Endothelial cell of umbilical vein (primary cell): ENCODE data around the gene DENND2C. TPM values are rescaled to one million over a fixed set of nuclear protein-coding genes. Genes with fewer than 3 reads are reported as not detected.

Experiments
- BruUV-seq: library from RNA; stranded (reverse); fragments of 400-500 nt; replicated peaks from 2 replicates; lab custom pipeline; 2021; lab: Mats Ljungman, UMichigan
- CTCF ChIA-PET: fragments of 300-600, 350-600 bp; sonication (Branson Sonifier 250); formaldehyde crosslinking; loops from one replicate; lab custom pipeline; 2021; ENCODE audit warnings: antibody characterized with exemption, inconsistent platforms; lab: Charles Lee
- POLR2A ChIA-PET: fragments of 300-600, 350-600 bp; sonication (Branson Sonifier 250); formaldehyde crosslinking; loops from one replicate; lab custom pipeline; 2021; ENCODE audit warnings: antibody characterized with exemption, inconsistent platforms; lab: Charles Lee
- DNase-seq: peaks from one replicate; pipeline ENCODE4 v3.0.0-alpha.2; 2011; ENCODE audit warnings: low read depth, low spot score
- FAIRE-seq: peaks from 2 replicates; lab custom pipeline; 2011; peaks lifted over from hg19 to GRCh38; lab: Jason Lieb, UNC
- H2AFZ ChIP-seq: 2 replicates; pipeline ENCODE4 v1.6.0; 2012; ENCODE audit warnings: low read depth, low read length, control low read depth, inconsistent platforms
- H3K27ac ChIP-seq: 2 replicates; pipeline ENCODE4 v1.5.1; 2011; ENCODE audit warnings: low read depth, mild to moderate bottlenecking, control low read depth, low read length, moderate library complexity; ENCODE audit not compliant: insufficient read depth
- H3K27me3 ChIP-seq, 2 experiments: 2 replicates each; pipeline versions ENCODE4 v1.6.0 to v1.6.1; 2011; ENCODE audit warnings: low read length in 2 of 2, mixed read lengths in 1 of 2; ENCODE audit not compliant: control insufficient read depth in 2 of 2, insufficient read depth in 2 of 2
- H3K36me3 ChIP-seq, 2 experiments: 2 replicates in 1 of 2; 3 replicates in 1 of 2; pipeline ENCODE4 v1.5.1; 2011; ENCODE audit warnings: low read length in 2 of 2, mild to moderate bottlenecking in 1 of 2, moderate library complexity in 1 of 2; ENCODE audit not compliant: control insufficient read depth in 2 of 2, insufficient read depth in 2 of 2; ENCODE audit errors: extremely low read depth in 1 of 2
- H3K4me1 ChIP-seq: 3 replicates; pipeline ENCODE4 v1.5.1; 2011; ENCODE audit warnings: mild to moderate bottlenecking, low read length; ENCODE audit not compliant: control insufficient read depth, insufficient read depth; ENCODE audit errors: extremely low read depth
- H3K4me2 ChIP-seq: 2 replicates; pipeline ENCODE4 v1.6.1; 2011; ENCODE audit warnings: low read length, control low read depth, mixed read lengths; ENCODE audit not compliant: insufficient read depth
- H3K4me3 ChIP-seq, 3 experiments: fragments of 200-600 bp in 1 of 3; sonication (generic), shearing (Covaris generic) in 1 of 3; replicated peaks in 1 of 3; 2 replicates each; pipeline ENCODE4 v1.5.1; 2011 to 2016; ENCODE audit warnings: control low read depth in 3 of 3, low read length in 3 of 3, mild to moderate bottlenecking in 2 of 3, inconsistent platforms in 1 of 3, low read depth in 1 of 3, moderate library complexity in 1 of 3; ENCODE audit not compliant: insufficient read depth in 1 of 3
- H3K79me2 ChIP-seq: 2 replicates; pipeline ENCODE4 v1.6.0; 2012; ENCODE audit warnings: low read length, inconsistent platforms; ENCODE audit not compliant: control insufficient read depth, insufficient read depth
- H3K9ac ChIP-seq: replicated peaks from 2 replicates; pipeline ENCODE3; 2011; ENCODE audit warnings: low read length, control low read depth; ENCODE audit not compliant: insufficient read depth; ENCODE audit errors: extremely low read depth
- H3K9me1 ChIP-seq: replicated peaks from 3 replicates; pipeline ENCODE4 v1.6.0; 2011; ENCODE audit warnings: mild to moderate bottlenecking, low read length; ENCODE audit not compliant: control insufficient read depth, insufficient read depth; ENCODE audit errors: extremely low read depth
- H3K9me3 ChIP-seq: replicated peaks from 2 replicates; pipeline ENCODE4 v1.5.1; 2012; ENCODE audit warnings: low read length, inconsistent platforms; ENCODE audit not compliant: control insufficient read depth, insufficient read depth
- H4K20me1 ChIP-seq: replicated peaks from 2 replicates; pipeline ENCODE3; 2011; ENCODE audit warnings: mild to moderate bottlenecking, low read length; ENCODE audit not compliant: control insufficient read depth, insufficient read depth; ENCODE audit errors: extremely low read depth
- FOS ChIP-seq: IDR thresholded peaks from 2 replicates; pipeline ENCODE4 v1.6.1; 2011; ENCODE audit warnings: mild to moderate bottlenecking, low read length, moderate library complexity, borderline replicate concordance; ENCODE audit not compliant: insufficient read depth
- JUN ChIP-seq: IDR thresholded peaks from 2 replicates; pipeline ENCODE4 v1.6.1; 2011; ENCODE audit warnings: borderline replicate concordance, low read depth; ENCODE audit not compliant: insufficient read length, insufficient read depth
- MAX ChIP-seq: IDR thresholded peaks from 2 replicates; pipeline ENCODE4 v1.6.1; 2011; ENCODE audit not compliant: insufficient read depth, insufficient read length
- MYC ChIP-seq: IDR thresholded peaks from one replicate; pipeline ENCODE4 v1.6.1; 2011; ENCODE audit warnings: mild to moderate bottlenecking, low read depth, low read length
- POLR2A ChIP-seq: IDR thresholded peaks from 2 replicates; pipeline ENCODE4 v1.6.1; 2012; ENCODE audit warnings: low read depth, mild to moderate bottlenecking, control low read depth, low read length
- dilution Hi-C: fragments of 300-500 bp; cut with MboI; formaldehyde crosslinking; loops from one replicate; pipeline ENCODE4 v1.15.0; 2019; ENCODE audit warnings: low sequenced_read_pairs; ENCODE audit not compliant: extremely low pct_ligation_motif_present
- intact Hi-C: fragments of 100-400 bp; cut with micrococcal nuclease; formaldehyde crosslinking; loops from one replicate; pipeline ENCODE4 v1.10.0; 2022
- polyA plus RNA-seq, 4 experiments: library from polyadenylated mRNA; depleted of rRNA in 3 of 4; stranded (reverse) in 3 of 4; unstranded in 1 of 4; fragments of >200 nt; gene quantifications; 2 replicates each; pipeline versions ENCODE4 v1.2.1 to v1.2.3, GENCODE V29; 2011 to 2012; ENCODE audit warnings: missing spikeins in 1 of 4
- total RNA-seq: library from RNA; stranded (reverse); gene quantifications from 2 replicates; pipeline ENCODE4 v1.2.3, GENCODE V29; 2021

The DENND2C gene
- total and polyA plus RNA-seq, 2 donors (not counting 3 experiments of a cell fraction or from before 2014, with no cell fraction given) = 0.12 to 0.22 TPM

DNA sequence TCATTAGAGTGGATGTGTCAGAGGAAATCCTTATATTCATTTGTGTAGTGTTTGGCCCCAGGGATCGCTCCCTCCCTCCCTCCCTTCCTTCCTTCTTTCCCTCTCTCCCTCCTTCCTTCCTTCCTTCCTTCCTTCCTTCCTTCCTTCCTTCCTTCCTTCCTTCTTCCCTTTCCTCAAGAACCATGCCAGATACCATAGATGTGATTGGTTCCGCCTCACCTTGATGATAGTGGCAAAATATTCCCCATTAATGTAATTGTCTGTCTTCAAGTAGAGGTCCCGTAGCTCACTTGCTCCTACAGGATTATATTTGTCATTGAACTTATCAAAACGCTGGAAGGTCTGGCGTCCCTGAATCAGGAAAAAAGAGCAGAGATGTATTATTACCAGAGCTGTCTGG lies 7.8 kb upstream of the DENND2C start:
- Histone ChIP-seq H2AFZ (no peak overlapping the region), H3K9ac (no peak overlapping the region), H3K4me1 (no peaks in the 10 kb centered on the region), H3K9me1 (no peaks in the 10 kb centered on the region), H3K36me3 (no peaks in the 10 kb centered on the region), H3K27ac (no peak overlapping the region), H3K79me2 (no peaks in the 10 kb centered on the region), H3K9me3 (no peaks in the 10 kb centered on the region), H3K27me3 (peaks cover 13 to 18% of the 10 kb centered on the region in 2 experiments), H3K4me2 (no peak overlapping the region), H3K4me3 (no peak overlapping the region), H4K20me1 (no peaks in the 10 kb centered on the region)
- TF ChIP-seq POLR2A = no peak
- TF ChIP-seq MAX = no peak
- TF ChIP-seq JUN = no peak
- no peak for TF ChIP-seq FOS
- dilution Hi-C loops = no loop called here
- intact Hi-C loops = loop anchor here (10.0 kb wide), 1 partner anchor 387 kb away; no protein-coding TSS in a partner anchor
- DNase-seq (no peak), FAIRE-seq (no peak)
- POLR2A ChIA-PET = no interaction called here
- BruUV-seq = no TSS peak
- CTCF ChIA-PET = no interaction called here

DNA sequence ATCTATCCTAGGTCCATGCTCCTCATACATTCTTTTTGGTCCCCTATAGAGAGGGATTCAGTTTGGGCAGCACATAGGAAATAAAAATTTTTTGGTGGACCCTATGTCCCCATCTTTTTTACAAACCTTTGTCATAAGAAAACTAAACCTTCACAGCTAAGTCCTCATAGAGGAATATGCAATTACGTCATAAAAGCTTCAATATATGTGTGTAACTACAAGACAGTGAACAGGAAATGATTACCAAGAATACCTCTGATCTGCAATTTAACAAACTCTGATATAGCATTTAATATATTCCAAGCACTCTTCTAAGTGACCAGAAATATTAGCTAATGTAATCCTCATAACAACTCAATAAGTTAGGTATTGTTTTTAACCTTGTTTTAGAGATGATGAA lies 6.3 kb upstream of the DENND2C start:
- H3K9ac ChIP-seq = no peak overlapping the region
- H3K4me2 ChIP-seq = no peak overlapping the region
- H3K79me2 ChIP-seq = no peaks in the 10 kb centered on the region
- H3K36me3 ChIP-seq = no peaks in the 10 kb centered on the region
- ChIA-PET POLR2A (interaction anchor here (0.6 kb wide), 1 partner anchor 11 kb away, joined by 3 read pairs; no protein-coding TSS in a partner anchor), CTCF (no interaction called here)
- intact Hi-C loops = loop anchor here (10.0 kb wide), 1 partner anchor 389 kb away; no protein-coding TSS in a partner anchor
- DNase-seq = no peak
- no peak overlapping the region for H3K4me3 ChIP-seq
- FAIRE-seq = no peak
- H4K20me1 ChIP-seq = no peaks in the 10 kb centered on the region
- BruUV-seq = no TSS peak
- no peak for TF ChIP-seq MYC
- no peak for TF ChIP-seq FOS
- no peak for TF ChIP-seq POLR2A
- no peak for TF ChIP-seq JUN
- no peak overlapping the region for H2AFZ ChIP-seq
- H3K27ac ChIP-seq = no peak overlapping the region
- H3K9me1 ChIP-seq = no peaks in the 10 kb centered on the region
- peaks cover 13 to 22% of the 10 kb centered on the region in 2 experiments for H3K27me3 ChIP-seq
- no peaks in the 10 kb centered on the region for H3K9me3 ChIP-seq
- H3K4me1 ChIP-seq = no peaks in the 10 kb centered on the region
- dilution Hi-C loops = no loop called here
